ENCODE results near the gene MDK. TPM values are rescaled to one million over a fixed set of nuclear protein-coding genes. Genes with fewer than 3 reads are reported as not detected.

Gene MDK
- total and polyA plus RNA-seq, 2 experiments from 2014 or later, result 388 to 477 TPM

- Histone ChIP-seq H2AFZ (no peak overlapping the region), H3K4me2 (no peak overlapping the region), H4K20me1 (replicated peaks; ENCODE audit: insufficient read depth) (peaks cover 4% of the 10 kb centered on the region; the same call in 1 of the 2 replicates), H3K79me2 (replicated peaks; ENCODE audit: insufficient read depth) (no peaks in the 10 kb centered on the region), H3K4me1 (ENCODE audit: insufficient read depth) (peaks cover 7% of the 10 kb centered on the region), H3K27ac (ENCODE audit: low read depth) (no peak overlapping the region), H3K36me3 (ENCODE audit: insufficient read depth) (no peaks in the 10 kb centered on the region; the same call in 1 of the 2 replicates), H3K4me3 (no peak overlapping the region), H3K27me3 (ENCODE audit: insufficient read depth) (no peaks in the 10 kb centered on the region), H3F3A (replicated peaks; ENCODE audit: low read depth) (peaks cover 19% of the 10 kb centered on the region), H3K9me2 (ENCODE audit: insufficient read depth) (no peaks in the 10 kb centered on the region)
- Mint-ChIP-seq H3K4me3 (no peak overlapping the region), H3K27me3 (ENCODE audit: insufficient read depth, low read depth, poor library complexity) (peaks cover 9% of the 10 kb centered on the region), H3K9me3 (no peaks in the 10 kb centered on the region), H3K27ac (no peak overlapping the region), H3K4me1 (peaks cover 10% of the 10 kb centered on the region; the same call in 2 of the 3 replicates), H3K36me3 (ENCODE audit: low read depth) (peaks cover 35% of the 10 kb centered on the region)
- no peak for TF ChIP-seq ZNF114 (CRISPR knock-in tag; IDR thresholded peaks at IDR 0.05)
- no peak for TF ChIP-seq EZH2phosphoT487 (IDR thresholded peaks at IDR 0.05; ENCODE audit: unreplicated experiment)
- no peak for TF ChIP-seq EZH2 (IDR thresholded peaks at IDR 0.05; ENCODE audit: low read depth, unreplicated experiment)
- no peak for TF ChIP-seq REST (IDR thresholded peaks at IDR 0.05; ENCODE audit: unreplicated experiment)
- no peak for TF ChIP-seq CTCF (conservative IDR thresholded peaks at IDR 0.05; ENCODE audit: low read depth in 2 of 2)
- TF ChIP-seq POLR2AphosphoS5 (IDR thresholded peaks at IDR 0.05; ENCODE audit: low read depth), result no peak
- DNase-seq (ENCODE audit: low spot score) (no peak), ATAC-seq (no peak)
Observed at GRCh38 chr11:46375392-46376101, 5.9 kb upstream of the MDK start.

DNA sequence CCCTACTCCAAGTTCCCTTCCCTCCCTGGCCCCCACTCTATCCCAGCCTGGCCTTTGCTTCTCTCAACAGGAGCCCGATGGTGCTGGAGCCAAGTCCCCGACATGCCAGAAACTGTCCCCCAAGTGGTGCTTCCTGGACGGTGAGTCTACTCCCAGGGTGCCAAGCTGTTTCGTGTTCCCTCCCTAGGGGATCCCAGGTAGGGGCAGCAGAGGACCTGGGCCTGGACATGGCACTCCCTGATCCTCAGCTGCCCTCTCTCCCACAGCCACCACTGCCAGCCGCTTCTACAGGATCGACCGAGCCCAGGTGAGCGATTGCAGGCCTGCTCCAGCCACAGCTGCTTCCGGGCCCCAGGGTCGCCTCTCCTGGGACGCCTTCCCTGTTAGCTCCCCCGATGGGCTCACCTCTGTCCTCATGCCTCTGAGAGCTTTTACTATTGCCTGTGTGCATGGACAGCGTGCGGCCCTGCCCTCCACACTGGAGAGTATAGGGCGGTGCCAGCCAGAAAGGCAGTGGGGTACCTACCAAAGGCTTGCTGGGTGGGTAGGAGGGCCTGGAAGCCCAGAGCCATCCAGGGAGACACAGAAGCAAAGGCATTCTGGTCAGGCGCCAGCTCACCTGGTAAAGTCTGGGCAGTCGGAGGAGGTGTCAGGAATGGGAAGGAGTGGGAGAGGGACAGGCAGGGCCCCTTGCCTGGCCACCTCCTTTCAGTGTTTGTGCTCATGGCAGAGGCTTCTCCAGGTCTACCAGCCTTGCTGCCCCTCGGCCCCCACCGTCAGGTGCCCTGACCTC, 5.0 kb upstream of the MDK start:
- H3K27ac Mint-ChIP-seq, result no peak overlapping the region
- no peaks in the 10 kb centered on the region; the same call in 1 of the 2 replicates for H3K36me3 ChIP-seq (ENCODE audit: insufficient read depth)
- no peaks in the 10 kb centered on the region for H3K9me3 Mint-ChIP-seq
- TF ChIP-seq CREB1 (CRISPR knock-in tag; IDR thresholded peaks at IDR 0.05; ENCODE audit: low read depth) (no peak), EZH2 (IDR thresholded peaks at IDR 0.05; ENCODE audit: low read depth, unreplicated experiment) (no peak), REST (IDR thresholded peaks at IDR 0.05; ENCODE audit: unreplicated experiment) (no peak), POLR2AphosphoS5 (IDR thresholded peaks at IDR 0.05; ENCODE audit: low read depth) (no peak), NANOG (IDR thresholded peaks at IDR 0.05; ENCODE audit: borderline replicate concordance) (no peak)

More for the DNA sequence above, 5.0 kb upstream of the MDK start:
- Histone ChIP-seq H2AFZ (no peak overlapping the region), H3K4me3 (no peak overlapping the region), H3K27me3 (ENCODE audit: insufficient read depth) (no peaks in the 10 kb centered on the region), H3K27ac (ENCODE audit: low read depth) (no peak overlapping the region), H3F3A (replicated peaks; ENCODE audit: low read depth) (peaks cover 22% of the 10 kb centered on the region), H3K4me2 (no peak overlapping the region), H3K4me1 (ENCODE audit: insufficient read depth) (peaks cover 7% of the 10 kb centered on the region), H4K20me1 (replicated peaks; ENCODE audit: insufficient read depth) (peaks cover 4% of the 10 kb centered on the region; the same call in 1 of the 2 replicates), H3K9me2 (ENCODE audit: insufficient read depth) (no peaks in the 10 kb centered on the region), H3K79me2 (replicated peaks; ENCODE audit: insufficient read depth) (no peaks in the 10 kb centered on the region)
- Mint-ChIP-seq H3K4me1 (peaks cover 10% of the 10 kb centered on the region; the same call in 2 of the 3 replicates), H3K4me3 (no peak overlapping the region), H3K27me3 (ENCODE audit: insufficient read depth, low read depth, poor library complexity) (peaks cover 9% of the 10 kb centered on the region), H3K36me3 (ENCODE audit: low read depth) (peaks cover 34% of the 10 kb centered on the region)
- no peak for DNase-seq (ENCODE audit: low spot score)
- no peak for ATAC-seq

Measured in GM23338 (cell line).